Measurements from ENCODE around the gene LIFR. TPM values are rescaled to one million over a fixed set of nuclear protein-coding genes. Genes with fewer than 3 reads are reported as not detected.

LIFR gene
- total RNA-seq, 1 experiment from 2014 or later = 10.6 TPM

GRCh38 chr5:38467353-38468040 lies 88.9 kb downstream of the LIFR start:
- Histone ChIP-seq H3K27me3 (ENCODE audit: insufficient read depth, low read length) (no peaks in the 10 kb centered on the region), H3K4me3 (replicated peaks in 1 of 2; ENCODE audit: low read depth in 1 of 2, low read length in 2 of 2) (no peak overlapping the region), H3K9me2 (ENCODE audit: insufficient read depth) (no peaks in the 10 kb centered on the region), H3K27ac (ENCODE audit: low read depth, low read length) (no peak overlapping the region), H4K20me1 (ENCODE audit: insufficient read depth) (no peaks in the 10 kb centered on the region), H3K4me2 (ENCODE audit: low read length) (peak overlapping the region; percentile 49), H3K9me3 (ENCODE audit: control insufficient read depth in 1 of 2, insufficient read depth in 1 of 2, low read depth in 1 of 2, low read length in 2 of 2) (no peaks in the 10 kb centered on the region), H2AFZ (ENCODE audit: low read depth, low read length, poor library complexity, severe bottlenecking) (no peak overlapping the region), H3K4me1 (ENCODE audit: control insufficient read depth in 1 of 2, insufficient read depth in 2 of 2, low read length in 2 of 2) (peaks cover 24 to 64% of the 10 kb centered on the region in 2 experiments), H3K36me3 (ENCODE audit: control insufficient read depth in 1 of 2, insufficient read depth in 2 of 2, low read length in 2 of 2) (no peaks in the 10 kb centered on the region), H3K79me2 (ENCODE audit: insufficient read depth, low read length) (no peaks in the 10 kb centered on the region), H3K9ac (ENCODE audit: low read length) (no peak overlapping the region)
- no peak for TF ChIP-seq FOSL1 (IDR thresholded peaks at IDR 0.05; ENCODE audit: low read depth)
- TF ChIP-seq POLR2AphosphoS5 (IDR thresholded peaks at IDR 0.05; ENCODE audit: low read depth, low read length) = no peak
- no peak for TF ChIP-seq REST (IDR thresholded peaks at IDR 0.05; ENCODE audit: low read depth)
- no peak for TF ChIP-seq EZH2phosphoT487 (IDR thresholded peaks at IDR 0.05; ENCODE audit: borderline replicate concordance)
- TF ChIP-seq SP1 (IDR thresholded peaks at IDR 0.05; ENCODE audit: low read depth) = no peak
- TF ChIP-seq EZH2 (IDR thresholded peaks at IDR 0.05) = no peak
- intact Hi-C loops (cut with micrococcal nuclease) = no loop called here
- no peak for ATAC-seq
- ChIA-PET POLR2A (interaction anchor here (1.0 kb wide), 1 partner anchor 405 kb away, joined by 3 read pairs; no protein-coding TSS in a partner anchor), RAD21 (ENCODE audit: low non-redundant PET in 1 of 2, low total read pairs in 2 of 2, uncharacterized antibody in 2 of 2, unreplicated experiment in 2 of 2) (no interaction called here), CTCF (interaction anchor here (0.8 to 2.5 kb wide), 2 partner anchors 26 to 85 kb away, joined by 3 to 9 read pairs; no protein-coding TSS in a partner anchor)
- BruUV-seq (replicated peaks) = no TSS peak
- no peak for DNase-seq (ENCODE audit: low read depth, low spot score)

All from HCT116 (cell line).